MM.1S (cell line): ENCODE results near the gene DOP1A.

Experiments
- CTCF ChIP-seq: fragments of 300-600 bp; sonication (generic); IDR thresholded peaks from 2 replicates; pipeline ENCODE4 v1.5.1; 2016; ENCODE audit warnings: antibody characterized with exemption, low read length, mixed read lengths
- EZH2 ChIP-seq: fragments of 300-600 bp; sonication (generic); optimal IDR thresholded peaks from 2 replicates; pipeline ENCODE3; 2017; ENCODE audit warnings: low read depth, mild to moderate bottlenecking, antibody characterized with exemption, low read length, mixed read lengths

DNA sequence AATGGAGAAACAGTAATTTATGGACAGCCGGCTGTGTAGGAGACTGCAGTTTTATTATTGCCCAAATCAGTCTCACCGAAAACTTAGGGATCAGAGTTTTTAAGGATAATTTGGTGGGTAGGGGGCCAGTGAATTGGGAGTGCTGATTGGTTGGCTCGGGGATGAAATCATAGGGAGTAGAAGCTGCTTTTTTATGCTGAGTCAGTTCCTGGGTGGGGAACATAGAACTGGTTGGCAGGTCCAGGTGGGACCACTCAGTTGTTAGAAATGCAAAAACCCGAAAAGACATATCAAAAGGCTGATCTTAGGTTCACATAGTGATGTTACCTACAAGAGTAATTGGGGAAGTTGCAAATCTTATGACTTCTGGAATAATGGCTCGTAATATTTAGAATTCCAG lies 59.3 kb downstream of the DOP1A start:
- TF ChIP-seq CTCF (no peak), EZH2 (no peak)
